Inflammatory macrophage treated with lipopolysaccharide for 1 hour (primary cell): ENCODE data around the gene TMEM270.
A peak's percentile ranks its signal among the peaks of the same experiment; 100 is the strongest.
"Not testable (repeated sequence)": the region's sequence is repeated elsewhere in the genome, so short reads cannot be mapped to it uniquely, and the experiment has no call there.

Experiments
- DNase-seq, 2 donors: peaks; one replicate each; pipeline ENCODE4 v3.0.0-alpha.2; 2020 to 2022

TMEM270 gene

DNA sequence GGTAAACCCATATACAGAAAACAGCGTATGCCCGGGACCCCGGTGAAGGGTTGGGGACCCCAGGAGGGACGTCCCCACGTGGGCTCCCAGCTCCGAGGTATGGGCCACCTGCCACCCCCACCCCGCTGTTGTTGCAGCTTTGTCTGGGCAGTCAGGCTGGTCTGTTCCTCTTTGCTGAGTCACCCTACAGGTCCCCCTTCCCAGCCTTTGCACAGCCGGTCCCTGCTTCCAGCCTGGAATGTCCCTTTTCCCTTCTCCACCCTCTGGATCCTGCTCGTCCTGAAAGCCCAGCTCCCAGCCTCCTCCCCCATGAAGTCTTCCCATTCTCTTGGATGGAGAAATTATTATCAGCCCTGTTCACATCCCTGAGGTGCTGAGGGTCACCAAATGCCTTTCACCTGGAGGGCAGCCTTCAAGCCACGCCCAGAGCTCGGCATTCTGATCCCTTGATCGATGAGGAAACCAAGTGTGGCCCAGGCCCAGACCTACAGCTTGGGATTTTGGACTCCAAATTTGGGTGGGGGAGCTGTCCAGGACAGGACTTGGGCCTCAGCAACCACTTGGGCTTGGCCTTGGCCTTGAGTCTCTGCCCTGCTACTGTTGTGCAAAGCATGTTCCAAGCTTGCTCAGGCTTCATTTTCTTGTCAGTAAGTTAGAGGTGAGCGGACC lies 27.6 kb upstream of the TMEM270 start:
- DNase-seq = no peak

- DNase-seq = no peak
Measured at GRCh38 chr7:73834626-73835191, 26.2 kb upstream of the TMEM270 start.

DNA sequence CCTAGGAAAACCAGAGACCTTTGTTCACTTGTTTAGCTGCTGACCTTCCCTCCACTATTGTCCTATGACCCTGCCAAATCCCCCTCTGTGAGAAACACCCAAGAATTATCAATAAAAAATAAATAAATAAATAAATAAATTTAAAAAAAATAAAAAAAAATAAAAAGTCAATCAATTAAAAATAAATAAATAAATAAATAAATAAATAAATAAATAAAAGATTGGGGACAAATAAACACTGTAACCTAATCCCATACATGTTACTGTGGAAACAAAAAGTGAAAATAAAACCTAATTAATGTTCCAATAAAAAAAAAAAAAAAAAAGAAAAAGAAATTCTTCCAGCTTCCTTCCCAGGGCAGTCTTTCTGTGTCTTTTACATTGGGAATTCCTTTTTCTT lies 23.8 kb upstream of the TMEM270 start:
- DNase-seq = not testable (repeated sequence)

GRCh38 chr7:73838642-73839041 lies 22.3 kb upstream of the TMEM270 start:
- no peak for DNase-seq

GRCh38 chr7:73839290-73839689 lies 21.7 kb upstream of the TMEM270 start:
- DNase-seq = no peak

DNA sequence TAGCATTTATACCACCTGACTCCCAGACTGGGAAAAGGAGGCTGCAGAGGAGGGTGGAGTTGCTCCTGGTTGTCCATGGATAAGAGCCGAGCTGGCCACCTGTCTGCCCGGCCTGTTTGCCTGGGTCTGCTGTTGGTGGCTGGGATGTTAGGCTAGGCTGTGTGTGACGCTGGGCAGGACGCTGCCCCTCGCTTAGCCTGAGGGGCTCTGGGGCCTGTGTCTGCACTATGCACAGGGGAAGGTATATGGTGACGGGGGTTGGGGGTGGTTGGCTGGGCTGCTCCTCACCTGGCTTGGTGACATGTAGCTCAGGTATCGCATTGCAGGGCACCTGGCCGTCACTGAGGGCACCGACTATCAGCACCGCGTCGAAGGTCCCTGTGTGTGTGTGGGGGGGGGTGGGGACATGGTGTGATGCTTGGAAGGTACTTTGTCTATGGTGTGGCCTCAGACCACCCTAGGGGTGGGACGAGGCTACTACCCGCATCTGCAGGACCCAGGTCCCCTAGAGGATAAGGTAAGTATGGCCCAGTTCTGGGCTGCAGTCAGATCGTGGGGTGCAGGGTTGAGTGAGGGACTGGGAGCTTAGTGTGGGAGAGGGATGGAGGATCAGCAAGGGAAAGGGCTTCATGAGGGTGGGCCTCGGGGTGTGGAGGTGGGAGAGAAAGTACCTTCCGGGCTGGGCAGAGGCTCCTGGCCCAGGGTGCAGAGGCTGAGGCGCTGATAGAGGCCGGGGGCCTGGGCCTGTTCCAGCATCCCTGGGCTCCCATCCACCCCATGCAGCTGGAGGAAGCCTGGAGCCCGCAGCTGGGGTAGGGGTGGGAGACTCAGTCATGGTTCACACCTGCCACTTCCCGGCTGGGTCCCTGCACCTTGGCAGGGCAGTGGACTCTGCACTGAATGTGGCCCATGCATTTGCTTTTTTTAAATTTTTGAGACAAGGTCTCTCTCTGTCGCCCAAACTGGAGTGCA lies 20.9 kb upstream of the TMEM270 start:
- DNase-seq = no peak

DNA sequence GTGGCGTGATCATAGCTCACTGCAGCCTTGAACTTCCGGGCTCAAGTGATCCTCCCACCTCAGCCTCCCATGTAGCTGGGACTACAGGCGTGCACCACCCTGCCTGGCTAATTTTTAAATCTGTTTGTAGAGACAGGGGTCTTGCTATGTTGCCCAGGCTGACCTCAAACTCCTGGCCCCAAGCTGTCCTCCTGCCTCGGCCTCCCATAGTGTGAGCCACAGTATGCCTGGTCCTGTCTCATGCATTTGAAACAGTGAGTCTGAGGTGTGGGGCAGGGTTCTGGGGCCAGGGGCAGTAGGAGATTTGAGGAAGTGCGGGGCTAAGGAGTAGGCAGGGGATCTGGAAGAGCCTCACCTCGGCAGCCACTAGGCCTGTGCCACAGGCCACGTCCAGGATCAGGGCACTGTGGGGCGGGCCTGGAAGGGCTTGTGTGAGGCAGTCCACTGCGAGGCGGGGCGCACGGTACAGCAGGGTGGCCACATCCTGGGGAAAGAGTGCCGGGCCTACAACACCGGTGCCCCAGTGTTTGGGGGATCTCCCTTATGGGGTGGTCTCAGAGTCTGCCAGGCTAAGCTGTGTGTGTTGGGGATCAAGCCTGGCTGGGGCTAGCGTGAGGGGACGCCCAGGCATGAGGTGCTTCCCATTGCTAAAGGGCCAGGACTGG lies 20.1 kb upstream of the TMEM270 start:
- DNase-seq = no peak

DNA sequence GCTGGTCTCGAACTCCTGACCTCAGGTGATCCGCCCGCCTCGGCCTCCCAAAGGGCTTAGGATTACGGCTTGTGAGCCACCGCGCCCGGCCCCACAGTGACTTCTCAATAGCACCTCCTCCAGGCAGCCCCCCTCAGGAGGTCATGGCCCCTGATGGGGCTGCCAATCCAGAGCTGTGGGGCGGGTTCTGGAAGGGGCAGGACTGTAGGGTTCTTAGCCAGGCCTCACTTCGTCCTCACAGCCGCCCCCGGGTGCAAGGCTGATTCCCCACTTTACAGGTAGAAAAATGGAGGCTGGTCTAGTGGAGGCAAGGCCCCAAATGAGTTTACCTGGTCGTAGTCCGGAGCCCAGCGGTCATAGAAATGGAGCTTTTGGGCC lies 19.3 kb upstream of the TMEM270 start:
- DNase-seq = no peak

- peak; percentile 88 to 90 for DNase-seq
Measured at GRCh38 chr7:73842067-73842976, 18.6 kb upstream of the TMEM270 start, which contains the start of gene METTL27. TSS of gene METTL27 (minus strand) at chr7:73842516. CDS start at chr7:73842140, 376 bp downstream.

- DNase-seq = no peak
Measured at GRCh38 chr7:73844131-73844547, 16.8 kb upstream of the TMEM270 start.

DNA sequence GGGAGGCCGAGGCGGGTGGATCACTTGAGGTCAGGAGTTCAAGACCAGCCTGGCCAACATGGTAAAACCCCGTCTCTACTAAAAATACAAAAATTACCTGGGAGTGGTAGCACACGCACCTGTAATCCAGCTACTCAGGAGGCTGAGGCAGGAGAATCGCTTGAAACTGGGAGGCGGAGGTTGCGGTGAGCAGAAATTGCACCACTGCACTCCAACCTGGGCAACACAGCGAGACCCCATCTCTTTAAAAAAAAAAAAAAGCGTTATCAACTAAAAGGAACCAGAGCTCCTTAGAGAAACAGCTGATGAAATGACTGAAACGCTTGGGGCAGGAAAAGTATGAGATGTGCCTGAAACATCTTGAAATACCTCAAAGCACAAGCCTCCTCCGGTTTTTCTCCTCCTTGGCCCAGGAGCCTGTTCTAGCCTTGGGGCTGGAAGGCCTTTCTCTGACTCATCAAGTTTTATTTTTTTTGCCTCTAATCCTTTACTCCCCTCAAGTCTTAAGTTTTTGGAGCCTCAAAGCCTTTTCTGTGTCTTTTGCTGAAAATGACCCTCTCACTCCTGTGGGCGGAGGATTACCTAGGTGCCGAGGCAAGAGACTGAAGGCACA lies 16.0 kb upstream of the TMEM270 start:
- no peak for DNase-seq

DNA sequence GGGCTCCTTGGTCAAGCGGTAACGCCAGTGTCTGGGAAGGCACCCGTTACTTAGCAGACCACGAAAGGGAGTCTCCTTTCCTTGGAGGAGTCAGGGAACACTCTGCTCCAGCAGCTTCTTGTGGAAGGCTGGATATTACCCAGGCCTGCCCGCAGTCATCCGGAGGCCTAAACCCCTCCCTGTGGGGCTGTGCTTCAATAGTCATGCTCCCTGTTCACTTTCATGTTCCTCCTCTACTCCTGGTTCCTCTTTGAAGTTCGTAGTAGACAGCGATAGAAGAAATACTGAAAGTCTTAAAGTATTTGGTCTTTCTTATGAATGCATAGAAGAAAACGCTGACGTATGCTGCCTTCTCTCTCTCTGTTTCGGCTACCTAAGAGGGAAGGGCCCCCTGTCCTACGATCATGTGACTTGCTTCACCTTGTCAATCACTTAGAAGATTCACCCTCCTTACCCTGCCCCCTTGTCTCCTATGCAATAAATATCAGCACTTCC lies 15.2 kb upstream of the TMEM270 start:
- peak; percentile 71 for DNase-seq

DNA sequence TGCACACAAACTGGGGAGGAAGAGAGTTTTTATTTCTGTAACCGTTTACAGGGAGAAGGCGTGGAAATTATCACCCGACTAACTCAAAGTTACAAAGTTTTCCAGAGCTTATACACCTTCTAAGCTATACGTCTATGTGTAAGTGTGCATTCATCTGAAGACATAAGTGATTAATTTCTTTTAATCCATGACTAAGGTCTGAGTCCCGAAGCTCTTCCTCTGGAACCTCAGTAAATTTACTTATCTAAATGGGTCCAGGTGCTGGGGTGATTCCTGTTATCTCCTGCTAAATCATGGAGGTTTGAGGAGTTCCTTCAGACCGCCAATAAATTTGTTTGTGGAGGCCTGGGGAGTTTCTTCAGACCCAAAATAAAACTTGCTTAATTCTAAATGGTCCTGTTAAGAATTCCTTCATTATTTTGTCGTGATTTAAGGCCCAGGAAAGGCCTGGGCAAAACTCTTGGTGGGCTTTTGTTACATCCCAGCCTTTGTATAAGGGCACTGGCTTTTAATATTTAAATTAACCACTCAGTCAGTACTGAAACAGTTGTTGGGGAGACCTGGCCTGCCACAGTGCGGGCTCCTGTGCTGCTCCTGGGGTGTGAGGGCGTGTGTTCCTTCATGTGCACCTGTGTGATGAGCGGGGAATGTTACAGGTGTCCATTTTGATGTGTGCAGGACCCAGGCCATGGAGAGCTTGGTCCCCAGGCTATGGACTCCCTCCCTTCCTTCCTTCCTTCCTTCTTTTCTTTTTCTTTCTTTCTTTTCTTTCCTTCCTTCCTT lies 12.8 kb upstream of the TMEM270 start:
- DNase-seq = no peak

DNA sequence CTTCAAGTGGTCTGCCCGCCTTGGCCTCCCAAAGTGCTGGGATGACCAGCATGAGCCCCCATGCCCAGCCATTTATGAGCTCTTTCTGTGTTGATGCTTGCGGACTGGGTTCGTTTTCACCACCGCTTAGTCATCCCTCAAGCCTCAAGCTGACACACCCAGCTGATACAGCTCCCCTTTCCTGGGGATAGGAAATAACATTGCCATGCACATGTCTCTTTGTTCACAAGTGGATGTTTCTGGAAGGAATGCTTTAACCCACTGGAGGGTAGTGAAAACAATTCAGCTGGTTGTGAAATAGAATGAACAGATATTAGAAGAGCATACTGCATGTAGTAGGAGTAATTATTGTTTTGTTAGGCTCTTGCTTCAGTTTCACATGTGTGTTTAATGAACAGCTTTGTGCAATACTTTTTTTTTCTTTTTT lies 10.2 kb upstream of the TMEM270 start:
- DNase-seq = peak; percentile 45 to 48

DNA sequence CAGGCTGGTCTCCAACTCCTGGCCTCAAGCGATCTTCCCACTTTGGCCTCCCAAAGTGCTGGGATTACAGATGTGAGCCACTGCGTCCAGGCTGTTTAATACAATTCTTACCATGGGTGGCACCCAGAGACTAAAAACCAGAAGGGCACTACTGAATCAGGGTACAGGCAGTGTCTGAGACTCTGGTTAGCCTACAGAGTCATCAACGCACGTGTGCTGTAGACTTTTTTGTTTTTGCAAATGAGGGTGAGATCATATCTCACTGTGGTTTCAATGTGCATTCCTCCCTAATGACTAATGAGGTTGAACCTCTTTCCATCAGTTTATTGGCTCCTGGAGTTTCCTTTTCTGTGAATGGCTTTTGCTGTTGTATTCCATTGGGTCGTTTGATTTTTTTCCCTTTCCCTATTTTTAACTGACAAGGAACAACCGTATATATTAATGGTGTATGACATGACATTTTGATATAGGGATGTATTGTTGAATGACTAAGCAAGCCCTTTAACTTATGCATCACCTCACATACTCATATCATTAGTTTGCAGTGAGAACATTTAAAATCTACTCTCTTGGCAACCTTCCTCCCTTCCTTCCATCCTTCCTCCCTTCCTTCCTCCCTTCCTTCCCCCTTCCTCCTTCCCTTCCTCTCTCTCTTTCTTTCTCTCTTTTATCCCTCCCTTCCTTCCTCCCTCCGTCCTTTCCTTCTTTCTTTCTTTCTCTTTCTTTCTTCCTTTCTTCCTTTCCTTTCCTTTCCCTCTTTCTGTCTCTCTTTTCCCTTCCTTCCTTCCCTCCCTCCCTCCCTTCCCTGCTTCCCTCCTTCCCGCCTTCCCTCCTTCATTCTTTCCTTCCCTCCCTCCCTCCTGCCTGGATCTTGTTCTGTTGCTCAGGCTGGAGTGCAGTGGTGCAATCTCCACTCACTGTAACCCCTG lies 9.3 kb upstream of the TMEM270 start:
- DNase-seq = peak; percentile 70 to 83

GRCh38 chr7:73852500-73852899 lies 8.5 kb upstream of the TMEM270 start:
- no peak for DNase-seq

GRCh38 chr7:73856941-73857340 lies 4.0 kb upstream of the TMEM270 start:
- no peak for DNase-seq

DNA sequence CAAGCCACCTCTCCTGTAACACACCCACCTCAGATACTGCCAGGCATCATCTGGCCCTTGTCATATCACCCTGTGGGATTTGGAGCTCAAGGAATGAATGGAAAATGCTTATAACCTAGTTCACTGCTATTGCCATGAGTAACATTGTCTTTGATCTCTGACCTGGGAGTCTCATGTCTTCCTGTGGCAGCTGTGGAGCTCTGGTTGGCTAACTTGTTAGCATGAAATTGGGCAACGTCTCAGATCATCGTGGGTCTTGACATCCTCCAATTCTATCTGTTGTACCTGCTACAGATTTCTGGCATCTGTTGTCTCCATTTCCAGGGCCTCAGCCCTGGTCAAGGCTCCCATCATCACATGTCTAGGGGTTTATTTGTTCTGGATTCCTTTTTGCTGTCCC lies 2.2 kb upstream of the TMEM270 start:
- DNase-seq = no peak

GRCh38 chr7:73861305-73861704 lies 346 bp downstream of the TMEM270 start:
- DNase-seq = no peak
